ENCODE measurements around the gene ERMN. TPM values are rescaled to one million over a fixed set of nuclear protein-coding genes. Genes with fewer than 3 reads are reported as not detected.
"Not testable (repeated sequence)": the region's sequence is repeated elsewhere in the genome, so short reads cannot be mapped to it uniquely, and the experiment has no call there.

Gene ERMN
- total RNA-seq, 3 donors from 2014 or later: 0.06 to 0.32 (median 0.14) TPM

DNA sequence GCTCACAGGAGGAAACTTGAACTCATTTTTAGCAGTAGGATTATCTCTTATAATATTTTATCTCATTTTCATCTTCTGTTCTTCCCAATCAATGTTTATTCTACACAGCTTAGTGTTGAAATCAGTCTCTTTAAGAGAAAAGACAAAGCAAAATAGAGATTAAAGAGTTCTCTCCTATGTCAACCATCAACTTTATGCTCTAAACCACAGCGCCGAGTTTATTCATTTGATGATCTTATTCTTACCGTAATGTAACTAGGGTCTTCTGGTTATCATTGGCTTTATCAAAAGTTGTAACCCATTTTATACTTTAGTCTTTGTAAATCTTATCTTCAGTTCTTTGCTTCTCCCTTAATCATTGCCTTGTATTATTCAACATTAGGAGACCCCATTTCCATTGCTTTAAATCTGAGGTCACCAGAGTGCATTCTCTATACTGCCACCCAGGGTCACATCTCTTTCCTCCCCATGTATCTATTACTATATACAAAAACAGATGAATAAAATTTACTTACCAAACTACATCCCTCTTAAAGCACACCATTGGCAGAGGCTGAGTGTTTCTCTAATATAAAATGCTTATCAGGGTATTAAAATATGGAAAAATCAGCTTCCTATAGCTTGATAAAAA lies 22.8 kb upstream of the ERMN start:
- no peak for ATAC-seq
- Histone ChIP-seq H3K36me3 (ENCODE audit: low read depth) (no peaks in the 10 kb centered on the region), H3K9me3 (peaks cover 18% of the 10 kb centered on the region), H3K4me3 (no peak overlapping the region), H3K4me1 (ENCODE audit: low read depth) (no peaks in the 10 kb centered on the region)
- TF ChIP-seq, protein P1, sequence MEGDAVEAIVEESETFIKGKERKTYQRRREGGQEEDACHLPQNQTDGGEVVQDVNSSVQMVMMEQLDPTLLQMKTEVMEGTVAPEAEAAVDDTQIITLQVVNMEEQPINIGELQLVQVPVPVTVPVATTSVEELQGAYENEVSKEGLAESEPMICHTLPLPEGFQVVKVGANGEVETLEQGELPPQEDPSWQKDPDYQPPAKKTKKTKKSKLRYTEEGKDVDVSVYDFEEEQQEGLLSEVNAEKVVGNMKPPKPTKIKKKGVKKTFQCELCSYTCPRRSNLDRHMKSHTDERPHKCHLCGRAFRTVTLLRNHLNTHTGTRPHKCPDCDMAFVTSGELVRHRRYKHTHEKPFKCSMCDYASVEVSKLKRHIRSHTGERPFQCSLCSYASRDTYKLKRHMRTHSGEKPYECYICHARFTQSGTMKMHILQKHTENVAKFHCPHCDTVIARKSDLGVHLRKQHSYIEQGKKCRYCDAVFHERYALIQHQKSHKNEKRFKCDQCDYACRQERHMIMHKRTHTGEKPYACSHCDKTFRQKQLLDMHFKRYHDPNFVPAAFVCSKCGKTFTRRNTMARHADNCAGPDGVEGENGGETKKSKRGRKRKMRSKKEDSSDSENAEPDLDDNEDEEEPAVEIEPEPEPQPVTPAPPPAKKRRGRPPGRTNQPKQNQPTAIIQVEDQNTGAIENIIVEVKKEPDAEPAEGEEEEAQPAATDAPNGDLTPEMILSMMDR (IDR thresholded peaks at IDR 0.05): no peak
- DNase-seq: no peak
- intact Hi-C loops (cut with DNase I, micrococcal nuclease): no loop called here

DNA sequence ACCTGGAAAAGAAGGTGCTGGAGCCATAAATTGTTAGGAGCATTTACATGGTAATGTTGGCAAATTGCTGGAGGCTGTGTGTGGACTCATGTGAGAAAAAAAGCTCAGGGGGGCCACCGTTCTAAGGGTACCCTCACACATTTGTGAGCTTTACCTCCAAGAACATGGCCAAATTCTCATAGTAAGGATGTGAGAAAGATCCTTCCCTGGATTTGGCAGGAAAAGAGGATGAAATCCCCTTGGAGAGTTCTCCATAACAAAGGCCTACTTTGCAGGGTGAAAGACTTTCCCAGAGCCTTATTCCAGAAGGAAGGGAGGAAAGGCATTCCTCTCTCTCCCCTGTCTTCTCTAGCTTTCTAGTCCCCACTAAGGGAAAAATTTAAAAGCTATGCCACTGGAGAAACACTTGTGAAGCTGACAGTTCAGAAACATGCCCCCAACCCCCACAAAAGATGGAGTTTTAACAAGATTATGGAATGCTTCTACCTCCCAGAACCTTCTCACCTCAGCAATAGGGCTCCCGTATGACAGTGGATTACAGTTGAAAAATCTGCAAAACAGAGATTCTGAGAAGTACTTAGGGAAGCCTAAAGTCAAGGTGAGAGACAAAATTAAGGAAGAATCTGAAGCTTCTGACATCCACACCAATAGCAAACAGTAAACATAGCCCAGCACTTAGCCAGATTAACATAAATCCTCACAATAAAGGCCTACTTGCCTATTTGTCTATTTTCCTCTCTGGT lies 20.2 kb upstream of the ERMN start:
- DNase-seq: no peak
- Histone ChIP-seq H3K4me3 (no peak overlapping the region), H3K4me1 (ENCODE audit: low read depth) (no peaks in the 10 kb centered on the region), H3K36me3 (ENCODE audit: low read depth) (no peaks in the 10 kb centered on the region), H3K9me3 (peaks cover 20% of the 10 kb centered on the region)
- TF ChIP-seq, protein P1 (IDR thresholded peaks at IDR 0.05): no peak
- intact Hi-C loops (cut with DNase I, micrococcal nuclease): no loop called here
- ATAC-seq: no peak

DNA sequence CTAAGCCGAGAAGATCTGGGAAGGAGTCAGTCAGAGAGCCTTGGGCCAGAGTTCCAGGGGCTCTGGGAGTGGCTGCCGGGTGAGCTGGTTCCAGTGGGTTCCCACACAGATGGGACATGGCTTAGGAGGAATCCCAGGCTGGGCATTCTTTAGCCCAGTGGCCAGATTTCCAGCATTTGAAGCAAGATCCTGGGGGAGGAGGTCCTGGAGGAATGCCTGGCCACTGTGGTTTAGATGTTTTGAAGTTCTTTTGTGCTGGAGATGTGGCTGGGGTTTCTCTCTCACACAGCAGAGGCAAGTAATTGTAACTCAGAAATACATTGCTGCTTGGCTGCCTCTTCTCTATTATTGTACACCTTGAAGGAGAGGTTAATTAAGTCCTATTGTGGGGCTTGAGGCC lies 15.8 kb upstream of the ERMN start:
- peaks cover 20% of the 10 kb centered on the region for H3K9me3 ChIP-seq
- ATAC-seq; DNase-seq; H3K36me3 ChIP-seq (ENCODE audit: low read depth); H3K4me1 ChIP-seq (ENCODE audit: low read depth); intact Hi-C loops (cut with DNase I, micrococcal nuclease); H3K4me3 ChIP-seq: not testable (repeated sequence)

DNA sequence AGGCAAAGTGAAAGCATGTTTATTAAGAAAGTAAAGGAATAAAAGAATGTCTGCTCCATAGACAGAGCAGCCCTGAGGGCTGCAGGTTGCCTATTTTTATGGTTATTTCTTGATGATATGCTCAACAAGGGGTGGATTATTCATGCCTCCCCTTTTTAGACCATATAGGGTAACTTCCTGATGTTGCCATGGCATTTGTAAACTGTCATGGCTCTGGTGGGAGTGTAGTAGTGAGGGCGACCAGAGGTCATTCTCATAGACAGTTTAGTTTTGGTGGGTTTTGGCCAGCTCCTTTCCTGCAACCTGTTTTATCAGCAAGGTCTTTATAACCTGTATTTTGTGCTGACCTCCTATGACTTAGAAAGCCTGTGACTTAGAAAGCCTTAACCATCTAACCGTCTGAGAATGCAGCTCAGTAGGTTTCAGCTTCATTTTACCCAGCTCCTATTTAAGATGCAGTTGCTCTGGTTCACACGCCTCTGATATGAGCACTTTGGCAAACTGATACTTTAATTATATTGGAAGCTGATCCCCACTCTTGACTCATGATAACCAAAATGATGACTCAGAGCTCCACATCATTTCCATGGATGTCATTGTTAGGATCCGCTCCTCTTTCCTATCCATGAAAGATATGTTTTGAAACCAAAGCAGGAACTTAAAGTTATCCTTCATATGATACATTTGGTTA lies 14.5 kb upstream of the ERMN start:
- H3K4me1 ChIP-seq (ENCODE audit: low read depth): no peaks in the 10 kb centered on the region
- H3K4me3 ChIP-seq: no peak overlapping the region
- DNase-seq (no peak), ATAC-seq (no peak)
- TF ChIP-seq, protein P1 (IDR thresholded peaks at IDR 0.05): no peak
- no peaks in the 10 kb centered on the region for H3K36me3 ChIP-seq (ENCODE audit: low read depth)
- peaks cover 13% of the 10 kb centered on the region for H3K9me3 ChIP-seq
- intact Hi-C loops (cut with DNase I, micrococcal nuclease): no loop called here

DNA sequence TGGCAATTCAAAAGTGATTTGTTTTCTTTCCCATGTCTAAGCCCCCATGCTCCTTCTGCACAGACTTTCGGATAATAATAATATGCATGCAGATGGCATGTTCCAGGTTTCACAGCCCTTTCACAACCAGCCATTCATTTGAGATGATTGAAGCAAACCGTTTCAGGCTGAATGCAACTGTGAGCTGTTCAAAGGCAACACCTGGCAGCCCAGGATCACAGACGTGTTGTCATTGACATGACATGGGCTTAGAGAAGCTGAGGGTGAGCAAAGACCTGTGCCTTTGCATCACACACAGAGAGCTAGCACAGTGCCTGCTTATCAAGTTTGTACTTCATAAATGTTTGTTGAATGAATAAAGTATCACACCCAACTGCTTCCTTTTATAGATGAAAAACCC lies 12.4 kb upstream of the ERMN start:
- Histone ChIP-seq H3K4me1 (ENCODE audit: low read depth) (no peaks in the 10 kb centered on the region), H3K36me3 (ENCODE audit: low read depth) (no peaks in the 10 kb centered on the region), H3K4me3 (no peak overlapping the region), H3K9me3 (peaks cover 2% of the 10 kb centered on the region)
- DNase-seq (no peak), ATAC-seq (no peak)
- intact Hi-C loops (cut with DNase I, micrococcal nuclease): no loop called here
- TF ChIP-seq, protein P1 (IDR thresholded peaks at IDR 0.05): no peak
